ENCODE data around the gene METTL6. TPM values are rescaled to one million over a fixed set of nuclear protein-coding genes. Genes with fewer than 3 reads are reported as not detected.

METTL6 gene
- total RNA-seq, 3 donors from 2014 or later (not counting 1 experiment from before 2014, with no cell fraction given) = 9.8 to 13.3 (median 11.8) TPM

DNA sequence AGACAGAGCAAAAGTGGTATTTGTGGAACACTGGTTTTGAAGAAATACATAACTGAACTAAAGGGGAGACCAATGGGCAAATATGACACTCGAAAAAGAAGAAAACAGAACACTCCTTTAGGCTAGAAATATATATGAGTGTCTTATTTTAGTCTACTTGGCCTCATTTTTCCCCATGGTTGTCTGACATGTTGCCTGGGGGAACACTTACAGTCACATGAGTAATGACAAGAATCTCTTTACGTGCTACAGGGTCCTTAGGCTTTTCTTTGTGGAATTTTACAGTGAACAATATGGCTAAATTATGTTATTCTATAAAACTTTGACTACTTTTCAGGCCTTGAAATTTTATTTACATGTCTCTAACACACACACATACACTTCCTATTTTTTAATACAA is 17.6 kb downstream of the METTL6 start:
- no peak overlapping the region for H3K27ac Mint-ChIP-seq
- Histone ChIP-seq H3K4me3 (ENCODE audit: low read length) (no peak overlapping the region), H3K9me3 (ENCODE audit: control insufficient read depth, insufficient read depth, low read length) (no peaks in the 10 kb centered on the region), H3K27ac (ENCODE audit: low read length) (no peak overlapping the region), H3K4me1 (ENCODE audit: control insufficient read depth, insufficient read depth, low read length) (no peaks in the 10 kb centered on the region), H3K36me3 (ENCODE audit: control insufficient read depth, insufficient read depth, low read length) (peaks cover 18% of the 10 kb centered on the region), H3K27me3 (ENCODE audit: control insufficient read depth, insufficient read depth, low read length) (no peaks in the 10 kb centered on the region)
- H3K9me3 Mint-ChIP-seq = no peaks in the 10 kb centered on the region
- no peaks in the 10 kb centered on the region for H3K4me1 Mint-ChIP-seq
- DNase-seq (no peak), ATAC-seq (no peak)
- 100% methylated on average over 1 of the region's 2 CpGs for WGBS (ENCODE audit: insufficient coverage)
- H3K4me3 Mint-ChIP-seq = no peak overlapping the region
- H3K27me3 Mint-ChIP-seq (ENCODE audit: low read depth in 2 of 2) = no peaks in the 10 kb centered on the region
- intact Hi-C loops (cut with micrococcal nuclease) = loop anchor here (5.0 kb wide), 1 partner anchor 302 kb away; no protein-coding TSS in a partner anchor
- peaks cover 3% of the 10 kb centered on the region for H3K36me3 Mint-ChIP-seq
- TF ChIP-seq, protein P1, sequence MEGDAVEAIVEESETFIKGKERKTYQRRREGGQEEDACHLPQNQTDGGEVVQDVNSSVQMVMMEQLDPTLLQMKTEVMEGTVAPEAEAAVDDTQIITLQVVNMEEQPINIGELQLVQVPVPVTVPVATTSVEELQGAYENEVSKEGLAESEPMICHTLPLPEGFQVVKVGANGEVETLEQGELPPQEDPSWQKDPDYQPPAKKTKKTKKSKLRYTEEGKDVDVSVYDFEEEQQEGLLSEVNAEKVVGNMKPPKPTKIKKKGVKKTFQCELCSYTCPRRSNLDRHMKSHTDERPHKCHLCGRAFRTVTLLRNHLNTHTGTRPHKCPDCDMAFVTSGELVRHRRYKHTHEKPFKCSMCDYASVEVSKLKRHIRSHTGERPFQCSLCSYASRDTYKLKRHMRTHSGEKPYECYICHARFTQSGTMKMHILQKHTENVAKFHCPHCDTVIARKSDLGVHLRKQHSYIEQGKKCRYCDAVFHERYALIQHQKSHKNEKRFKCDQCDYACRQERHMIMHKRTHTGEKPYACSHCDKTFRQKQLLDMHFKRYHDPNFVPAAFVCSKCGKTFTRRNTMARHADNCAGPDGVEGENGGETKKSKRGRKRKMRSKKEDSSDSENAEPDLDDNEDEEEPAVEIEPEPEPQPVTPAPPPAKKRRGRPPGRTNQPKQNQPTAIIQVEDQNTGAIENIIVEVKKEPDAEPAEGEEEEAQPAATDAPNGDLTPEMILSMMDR (IDR thresholded peaks at IDR 0.05) = no peak

DNA sequence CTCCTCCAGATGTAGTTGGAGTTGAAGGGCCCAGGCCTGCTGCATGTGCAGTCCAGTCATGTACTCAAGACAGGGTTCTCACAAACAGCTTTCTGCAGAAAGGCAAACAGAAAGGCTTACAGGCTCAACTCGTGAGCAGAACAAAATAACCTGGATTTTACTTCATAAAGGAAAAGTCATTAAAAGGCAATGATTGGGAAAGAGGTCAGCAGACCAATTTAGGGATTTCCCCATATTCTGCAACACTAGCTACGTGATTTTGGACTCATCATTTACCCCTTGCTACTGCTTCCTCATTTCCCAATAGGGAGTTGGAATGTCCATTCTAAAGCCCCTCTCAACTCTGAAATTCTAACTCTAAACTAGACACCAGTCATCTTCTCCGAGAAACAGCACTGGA is 18.1 kb downstream of the METTL6 start:
- H3K27me3 Mint-ChIP-seq (ENCODE audit: low read depth in 2 of 2) = no peaks in the 10 kb centered on the region
- TF ChIP-seq, protein P1 (IDR thresholded peaks at IDR 0.05) = no peak
- ATAC-seq = no peak
- H3K4me3 ChIP-seq (ENCODE audit: low read length) = no peak overlapping the region
- no peaks in the 10 kb centered on the region for H3K36me3 Mint-ChIP-seq
- H3K27ac ChIP-seq (ENCODE audit: low read length) = no peak overlapping the region
- H3K9me3 Mint-ChIP-seq = no peaks in the 10 kb centered on the region
- H3K36me3 ChIP-seq (ENCODE audit: control insufficient read depth, insufficient read depth, low read length) = peaks cover 14% of the 10 kb centered on the region
- intact Hi-C loops (cut with micrococcal nuclease) = loop anchor here (5.0 kb wide), 1 partner anchor 302 kb away; no protein-coding TSS in a partner anchor
- H3K4me1 ChIP-seq (ENCODE audit: control insufficient read depth, insufficient read depth, low read length) = no peaks in the 10 kb centered on the region
- no peak overlapping the region for H3K4me3 Mint-ChIP-seq
- no peaks in the 10 kb centered on the region for H3K9me3 ChIP-seq (ENCODE audit: control insufficient read depth, insufficient read depth, low read length)
- DNase-seq = no peak
- no peaks in the 10 kb centered on the region for H3K4me1 Mint-ChIP-seq
- 94% methylated on average over 3 of the region's 3 CpGs for WGBS (ENCODE audit: insufficient coverage)
- no peaks in the 10 kb centered on the region for H3K27me3 ChIP-seq (ENCODE audit: control insufficient read depth, insufficient read depth, low read length)
- no peak overlapping the region for H3K27ac Mint-ChIP-seq

DNA sequence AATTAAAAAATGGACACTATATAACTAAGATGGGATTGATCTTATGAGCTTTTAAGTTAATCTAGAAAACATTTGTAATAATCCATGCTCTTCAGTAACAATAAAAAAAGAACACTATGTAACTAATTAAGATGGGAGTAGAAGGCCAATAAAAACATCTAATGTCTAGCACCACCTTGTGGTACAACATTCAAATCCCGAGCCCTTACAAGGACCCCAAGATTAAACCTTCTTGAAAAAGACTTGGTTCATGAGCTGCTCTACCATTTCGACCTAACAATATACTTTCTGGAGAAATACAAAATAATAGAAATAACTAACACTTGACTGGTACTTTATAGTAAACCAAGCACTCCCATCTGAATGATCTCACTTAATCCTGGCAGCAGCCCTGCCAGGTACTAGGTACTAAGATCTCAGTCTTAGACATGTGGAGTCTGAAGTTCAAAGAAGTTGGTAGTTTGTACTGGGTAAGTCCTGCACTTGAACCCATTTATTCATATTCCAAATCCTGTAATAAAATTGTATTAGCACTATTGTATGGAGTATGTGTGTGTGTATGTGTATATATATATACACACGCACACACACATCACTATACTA is 21.8 kb downstream of the METTL6 start:
- DNase-seq (peak in 1 of 2 donors; percentile 78), ATAC-seq (peak; percentile 57 to 78 (median 74))
- TF ChIP-seq, protein P1 (IDR thresholded peaks at IDR 0.05) = peak; percentile 73
- peaks cover under 1% of the 10 kb centered on the region for H3K36me3 ChIP-seq (ENCODE audit: control insufficient read depth, insufficient read depth, low read length)
- H3K4me1 ChIP-seq (ENCODE audit: control insufficient read depth, insufficient read depth, low read length) = no peaks in the 10 kb centered on the region
- H3K27me3 ChIP-seq (ENCODE audit: control insufficient read depth, insufficient read depth, low read length) = no peaks in the 10 kb centered on the region
- 6% methylated on average over 2 of the region's 3 CpGs for WGBS (ENCODE audit: insufficient coverage)
- H3K4me3 ChIP-seq (ENCODE audit: low read length) = no peak overlapping the region
- no peaks in the 10 kb centered on the region for H3K27me3 Mint-ChIP-seq (ENCODE audit: low read depth in 2 of 2)
- no peaks in the 10 kb centered on the region for H3K9me3 ChIP-seq (ENCODE audit: control insufficient read depth, insufficient read depth, low read length)
- H3K36me3 Mint-ChIP-seq = no peaks in the 10 kb centered on the region
- H3K27ac Mint-ChIP-seq = no peak overlapping the region
- H3K4me1 Mint-ChIP-seq = no peaks in the 10 kb centered on the region
- no peaks in the 10 kb centered on the region for H3K9me3 Mint-ChIP-seq
- intact Hi-C loops (cut with micrococcal nuclease) = loop anchor here (1.0 to 5.0 kb wide), 4 partner anchors 137 to 298 kb away; no protein-coding TSS in a partner anchor
- H3K27ac ChIP-seq (ENCODE audit: low read length) = no peak overlapping the region
- H3K4me3 Mint-ChIP-seq = no peak overlapping the region

DNA sequence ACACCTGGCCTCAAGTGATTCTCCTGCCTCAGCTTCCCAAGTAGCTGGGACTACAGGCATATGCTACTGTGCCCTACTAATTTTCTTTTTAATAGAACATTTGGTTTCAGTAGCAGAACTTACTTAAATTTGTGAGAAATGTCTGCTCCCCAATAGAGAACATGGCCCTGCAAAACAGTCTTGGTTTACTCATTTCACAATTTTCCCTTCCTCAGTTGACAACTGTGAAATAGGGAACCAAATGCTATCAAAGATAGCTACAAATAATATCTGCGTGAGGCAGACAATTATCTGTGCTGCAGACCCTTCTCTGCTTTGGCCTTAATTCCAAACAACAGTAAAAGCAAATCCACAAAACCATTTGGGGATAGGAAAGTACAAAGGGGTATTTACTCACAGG is 22.6 kb downstream of the METTL6 start:
- intact Hi-C loops (cut with micrococcal nuclease) = loop anchor here (1.0 to 5.0 kb wide), 4 partner anchors 136 to 297 kb away; no protein-coding TSS in a partner anchor
- H3K36me3 ChIP-seq (ENCODE audit: control insufficient read depth, insufficient read depth, low read length) = no peaks in the 10 kb centered on the region
- H3K9me3 Mint-ChIP-seq = no peaks in the 10 kb centered on the region
- WGBS (ENCODE audit: insufficient coverage) = 60% methylated on average over 1 of the region's 1 CpG
- TF ChIP-seq, protein P1 (IDR thresholded peaks at IDR 0.05) = no peak
- no peak for DNase-seq
- no peak overlapping the region for H3K27ac Mint-ChIP-seq
- no peaks in the 10 kb centered on the region for H3K9me3 ChIP-seq (ENCODE audit: control insufficient read depth, insufficient read depth, low read length)
- H3K27me3 Mint-ChIP-seq (ENCODE audit: low read depth in 2 of 2) = no peaks in the 10 kb centered on the region
- H3K27ac ChIP-seq (ENCODE audit: low read length) = no peak overlapping the region
- H3K4me3 Mint-ChIP-seq = no peak overlapping the region
- no peak for ATAC-seq
- peaks cover 5% of the 10 kb centered on the region for H3K4me1 ChIP-seq (ENCODE audit: control insufficient read depth, insufficient read depth, low read length)
- no peaks in the 10 kb centered on the region for H3K36me3 Mint-ChIP-seq
- peaks cover 6 to 7% of the 10 kb centered on the region in 2 donors for H3K4me1 Mint-ChIP-seq
- H3K4me3 ChIP-seq (ENCODE audit: low read length) = no peak overlapping the region
- H3K27me3 ChIP-seq (ENCODE audit: control insufficient read depth, insufficient read depth, low read length) = no peaks in the 10 kb centered on the region
